Measurements from ENCODE around the gene SACM1L.
"Not testable (repeated sequence)": the region's sequence is repeated elsewhere in the genome, so short reads cannot be mapped to it uniquely, and the experiment has no call there.

Gene SACM1L

DNA sequence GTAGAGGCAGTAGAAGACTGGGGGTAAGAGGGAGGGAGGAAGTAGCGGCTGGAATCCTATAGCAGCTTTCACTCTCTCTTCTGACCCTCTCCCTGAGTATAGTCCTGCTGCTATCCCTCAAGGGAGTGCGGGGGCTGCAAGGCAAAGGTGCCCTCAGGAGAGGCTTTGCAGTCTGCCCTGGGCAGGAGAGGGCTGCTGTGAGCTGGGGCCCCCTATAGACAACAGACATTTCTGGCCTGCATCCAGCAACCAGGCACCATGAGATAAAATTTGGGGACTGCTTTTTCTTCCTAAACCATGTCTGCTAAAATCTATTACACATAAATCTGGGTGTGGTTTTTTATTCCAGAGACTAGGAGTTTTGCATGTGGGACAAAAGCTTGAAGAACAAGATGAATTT is 48.0 kb downstream of the SACM1L start:
- no peak for ATAC-seq
- H3K36me3 Mint-ChIP-seq, result peaks cover 77% of the 10 kb centered on the region
- H3K9me3 Mint-ChIP-seq, result no peaks in the 10 kb centered on the region
- H3K4me1 Mint-ChIP-seq, result peaks cover 28% of the 10 kb centered on the region
- H3K27ac Mint-ChIP-seq, result peak overlapping the region; percentile 11
- H3K27me3 Mint-ChIP-seq, result no peaks in the 10 kb centered on the region
- H3K4me3 Mint-ChIP-seq, result no peak overlapping the region

DNA sequence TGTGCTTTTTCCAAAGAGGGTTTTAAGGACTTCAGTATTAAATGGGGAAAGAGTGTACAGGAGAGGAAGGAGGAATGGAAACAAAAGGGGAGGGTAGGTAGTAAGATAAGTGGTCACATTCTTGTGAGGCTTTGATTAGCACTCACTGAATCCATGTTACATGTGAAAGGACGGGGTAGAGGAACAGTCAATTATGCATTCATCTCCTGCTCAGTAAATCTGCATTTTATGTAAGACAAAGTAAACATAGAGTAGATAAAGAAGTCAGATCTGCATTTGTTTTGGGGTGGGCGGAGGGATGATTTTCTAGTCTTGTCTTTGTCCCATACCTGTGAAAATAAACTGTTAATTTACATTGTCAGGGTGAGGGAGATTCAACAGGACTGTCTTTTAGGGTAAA is 50.8 kb downstream of the SACM1L start:
- peaks cover 65% of the 10 kb centered on the region for H3K36me3 Mint-ChIP-seq
- no peak overlapping the region for H3K27ac Mint-ChIP-seq

DNA sequence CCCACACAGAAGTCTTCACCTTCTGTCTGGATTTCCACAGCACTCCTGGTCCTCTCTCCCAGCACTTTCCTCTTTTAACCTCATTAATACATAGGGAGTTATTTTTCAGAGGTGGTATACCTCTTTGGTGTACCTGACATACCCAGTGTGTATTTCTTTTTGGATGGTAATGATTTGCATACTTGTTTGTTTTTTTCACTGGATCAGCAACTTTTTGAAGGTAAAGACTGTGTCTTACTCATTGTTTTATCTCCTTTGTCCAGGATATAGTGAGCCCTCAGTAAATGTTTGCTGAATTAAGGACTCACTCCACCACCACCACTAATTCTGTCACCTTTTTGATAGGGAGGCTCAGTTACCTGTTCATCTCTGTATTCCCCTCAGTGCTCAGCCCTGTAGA is 52.1 kb downstream of the SACM1L start:
- Mint-ChIP-seq H3K27ac (peak overlapping the region; percentile 45), H3K36me3 (peaks cover 64% of the 10 kb centered on the region), H3K4me3 (no peak overlapping the region), H3K27me3 (no peaks in the 10 kb centered on the region), H3K9me3 (no peaks in the 10 kb centered on the region), H3K4me1 (peaks cover 29% of the 10 kb centered on the region)
- ATAC-seq, result no peak

More for the DNA sequence above, 50.8 kb downstream of the SACM1L start:
- Mint-ChIP-seq H3K9me3 (no peaks in the 10 kb centered on the region), H3K4me3 (no peak overlapping the region), H3K4me1 (peaks cover 29% of the 10 kb centered on the region), H3K27me3 (no peaks in the 10 kb centered on the region)
- ATAC-seq, result no peak

DNA sequence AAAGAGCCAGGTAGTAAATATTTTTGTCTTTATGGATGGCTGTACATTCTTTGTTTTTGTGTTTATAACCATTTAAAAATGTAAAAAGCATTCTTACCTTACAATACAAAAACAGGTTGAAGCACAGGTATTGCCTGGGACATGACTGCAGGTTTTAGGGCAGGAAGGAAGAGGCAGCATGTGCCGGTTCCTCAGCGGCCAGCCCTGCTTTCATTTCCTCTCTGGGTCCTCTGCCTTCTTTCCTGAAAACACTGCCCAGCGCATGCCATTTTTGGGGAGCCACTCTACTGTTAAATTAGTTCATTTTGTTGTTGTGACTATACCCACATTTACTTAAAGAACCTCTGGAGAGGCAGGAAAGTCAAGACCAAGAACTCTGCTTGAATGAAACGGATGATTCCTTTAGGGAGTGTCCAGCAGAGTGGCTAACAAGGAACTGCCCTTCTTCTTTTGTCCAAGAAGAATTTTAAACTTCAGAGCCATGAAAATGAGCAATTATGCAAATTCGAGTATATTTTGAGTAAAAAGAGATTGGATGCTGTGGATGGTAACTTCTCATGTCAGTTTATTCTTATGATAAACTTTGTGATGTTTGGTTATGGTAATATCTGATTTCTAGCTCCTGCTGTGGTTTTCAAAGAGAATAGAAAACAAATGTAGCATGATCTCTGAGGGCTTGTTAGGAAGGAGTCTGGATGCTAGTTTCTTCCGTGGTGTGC is 52.7 kb downstream of the SACM1L start:
- ATAC-seq, result no peak
- Mint-ChIP-seq H3K27me3 (no peaks in the 10 kb centered on the region), H3K36me3 (peaks cover 61% of the 10 kb centered on the region), H3K4me3 (no peak overlapping the region), H3K4me1 (peaks cover 29% of the 10 kb centered on the region), H3K27ac (peak overlapping the region; percentile 45), H3K9me3 (no peaks in the 10 kb centered on the region)

DNA sequence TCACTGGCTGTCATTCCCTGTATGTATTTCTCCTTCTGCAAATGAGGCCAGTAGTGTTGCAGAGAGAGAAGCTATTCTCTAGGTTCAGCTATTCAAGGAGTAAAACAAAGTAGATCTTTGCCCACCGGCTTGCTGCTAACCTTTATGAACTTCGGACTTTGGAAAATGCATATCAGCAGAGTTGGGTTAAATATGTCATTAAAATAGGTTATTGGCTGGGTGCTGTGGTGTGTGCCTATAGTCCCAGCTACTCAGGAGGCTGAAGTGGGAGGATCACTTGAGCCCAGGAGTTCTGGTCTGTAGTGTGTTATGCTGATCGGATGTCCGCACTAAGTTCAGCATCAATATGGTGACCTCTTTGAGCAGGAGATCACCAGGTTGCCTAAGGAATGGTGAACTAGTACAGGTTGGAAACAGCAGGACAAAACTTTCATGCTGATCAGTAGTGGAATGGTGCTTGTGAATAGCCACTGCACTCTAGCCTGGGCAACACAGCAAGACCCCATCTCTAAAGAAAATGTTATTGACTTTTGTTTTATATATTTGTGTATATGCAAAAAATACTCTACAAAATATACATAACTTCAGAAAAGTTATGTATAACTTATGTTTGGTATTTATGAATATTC is 53.4 kb downstream of the SACM1L start:
- Mint-ChIP-seq H3K36me3 (peaks cover 60% of the 10 kb centered on the region), H3K9me3 (no peaks in the 10 kb centered on the region), H3K4me1 (peaks cover 29% of the 10 kb centered on the region), H3K27ac (no peak overlapping the region), H3K4me3 (no peak overlapping the region), H3K27me3 (no peaks in the 10 kb centered on the region)
- ATAC-seq, result no peak

DNA sequence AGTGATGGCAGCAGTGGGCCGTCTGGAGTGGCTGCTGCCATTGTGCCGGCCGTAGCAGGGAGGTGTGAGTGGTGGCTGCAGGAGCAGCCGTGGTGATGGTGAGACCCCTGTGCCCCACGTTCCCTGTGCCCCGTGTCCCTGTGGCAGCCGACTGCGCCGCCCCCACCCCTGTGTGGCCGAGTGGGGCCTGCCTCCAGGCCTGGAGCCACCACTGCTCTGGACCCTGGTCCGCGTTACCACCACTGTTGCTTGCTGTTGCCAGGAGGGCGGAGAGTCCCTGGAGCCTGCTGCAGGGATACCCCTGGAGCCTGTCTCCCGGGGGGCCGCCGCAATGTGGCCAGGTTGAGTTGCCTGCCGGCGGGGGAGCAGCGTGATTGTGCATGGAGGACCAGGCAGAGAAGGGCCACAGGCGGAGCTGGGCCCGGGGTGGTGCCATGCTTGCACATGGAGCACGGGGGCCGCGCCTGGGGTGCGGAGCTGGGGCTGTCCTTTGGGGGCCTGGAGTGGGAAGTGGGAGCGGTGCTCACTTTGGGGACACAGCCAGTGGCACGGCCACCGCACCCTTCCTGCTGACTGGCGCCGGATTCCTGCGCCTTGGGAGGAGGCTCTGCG is 57.1 kb downstream of the SACM1L start:
- H3K27me3 Mint-ChIP-seq, result no peaks in the 10 kb centered on the region
- peaks cover 10% of the 10 kb centered on the region for H3K4me1 Mint-ChIP-seq
- no peak overlapping the region for H3K27ac Mint-ChIP-seq
- H3K9me3 Mint-ChIP-seq, result peaks cover 4% of the 10 kb centered on the region
- peaks cover 44% of the 10 kb centered on the region for H3K36me3 Mint-ChIP-seq
- no peak overlapping the region for H3K4me3 Mint-ChIP-seq
- ATAC-seq, result no peak

DNA sequence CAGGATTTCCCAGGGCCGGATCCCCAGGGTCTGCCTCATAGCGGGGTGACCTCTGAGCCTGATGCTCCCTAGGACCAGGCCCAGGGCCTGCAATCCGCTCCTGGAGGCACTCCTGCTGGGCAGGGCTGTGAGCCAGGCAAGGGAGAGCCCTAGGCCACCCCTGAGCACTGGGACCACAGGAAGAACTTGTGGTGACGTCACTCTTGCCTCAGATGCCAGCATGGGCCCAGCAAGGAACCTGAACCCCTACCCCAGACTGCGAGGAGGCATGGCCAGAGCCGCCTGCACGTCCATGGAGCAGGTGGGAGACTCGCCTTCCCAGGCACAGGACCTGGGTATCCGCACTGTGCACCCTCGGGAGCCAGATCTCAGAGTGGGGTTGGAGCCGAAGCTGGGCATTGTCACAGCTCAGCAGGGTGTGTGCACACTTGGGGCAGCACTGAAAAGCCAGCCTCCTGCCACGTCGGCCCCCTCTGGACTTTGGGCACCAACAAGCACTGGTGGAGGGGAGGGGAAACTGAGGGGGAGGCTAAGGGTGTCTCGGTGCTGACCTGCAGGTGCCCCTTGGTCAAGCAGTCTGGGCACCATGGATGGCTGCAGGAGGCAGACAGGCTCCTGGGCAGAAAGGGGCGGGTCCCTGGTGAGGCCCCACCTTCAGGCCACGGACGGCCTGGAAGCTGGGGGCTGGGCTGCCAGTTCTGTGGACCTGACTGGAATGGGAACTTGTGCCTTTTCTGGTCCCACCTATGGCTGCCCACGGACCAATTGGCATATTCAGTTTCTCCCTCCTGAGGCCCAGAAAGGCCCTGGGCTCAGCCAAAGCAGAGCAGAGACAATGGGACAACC is 57.8 kb downstream of the SACM1L start:
- Mint-ChIP-seq H3K36me3 (peaks cover 38% of the 10 kb centered on the region), H3K9me3 (peaks cover 4% of the 10 kb centered on the region), H3K27ac (no peak overlapping the region), H3K4me3 (no peak overlapping the region), H3K4me1 (peaks cover 3% of the 10 kb centered on the region), H3K27me3 (no peaks in the 10 kb centered on the region)
- peak; percentile 12 for ATAC-seq

DNA sequence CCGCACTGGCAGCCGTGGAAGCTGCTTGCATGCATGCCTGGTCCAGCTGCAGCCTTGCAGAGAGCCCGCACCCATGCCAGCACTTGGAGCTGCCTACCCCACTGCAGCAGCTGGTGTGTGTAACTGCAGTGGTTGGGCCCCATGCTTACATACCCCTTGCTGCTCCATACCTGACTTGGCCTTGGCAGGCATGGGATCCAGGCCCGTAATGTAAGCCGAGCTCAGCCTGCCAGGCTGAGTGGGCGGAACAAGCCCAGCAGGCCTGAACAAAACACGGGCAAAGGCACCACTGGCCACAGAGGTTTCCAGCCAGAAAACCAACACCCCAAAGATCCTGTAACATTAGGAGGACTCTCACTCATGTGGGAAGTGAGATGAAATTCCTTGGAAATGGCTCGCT is 58.9 kb downstream of the SACM1L start:
- Mint-ChIP-seq H3K9me3 (peaks cover 4% of the 10 kb centered on the region), H3K27ac (no peak overlapping the region), H3K4me3 (no peak overlapping the region), H3K36me3 (peaks cover 33% of the 10 kb centered on the region), H3K27me3 (no peaks in the 10 kb centered on the region), H3K4me1 (no peaks in the 10 kb centered on the region)
- ATAC-seq, result no peak

DNA sequence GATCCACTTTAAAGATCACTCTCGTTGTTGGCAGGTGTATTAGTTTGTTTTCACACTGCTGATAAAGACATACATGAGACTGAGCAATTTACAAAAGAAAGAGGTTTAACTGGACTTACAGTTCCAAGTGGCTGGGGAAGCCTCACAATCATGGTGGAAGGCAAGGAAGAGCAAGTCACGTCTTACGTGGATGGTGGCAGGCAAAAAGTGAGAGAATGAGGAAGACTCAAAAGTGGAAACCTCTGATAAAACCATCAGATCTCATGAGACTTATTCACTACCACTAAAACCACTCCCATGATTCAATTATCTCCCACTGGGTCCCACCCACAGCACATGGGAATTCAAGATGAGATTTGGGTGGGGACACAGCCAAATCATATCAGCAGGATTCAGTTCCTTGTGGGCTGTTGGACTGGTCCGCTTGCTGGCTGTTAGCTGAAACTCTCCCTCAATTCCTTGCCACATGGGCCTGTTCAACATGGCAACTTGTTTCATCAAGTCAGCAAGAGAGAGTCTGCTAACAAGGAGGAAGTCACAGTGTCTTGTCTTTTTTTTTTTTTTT is 59.9 kb downstream of the SACM1L start:
- not testable (repeated sequence) for ATAC-seq, H3K27me3 Mint-ChIP-seq, H3K9me3 Mint-ChIP-seq, H3K4me1 Mint-ChIP-seq, H3K4me3 Mint-ChIP-seq, H3K27ac Mint-ChIP-seq
- peaks cover 38% of the 10 kb centered on the region for H3K36me3 Mint-ChIP-seq

DNA sequence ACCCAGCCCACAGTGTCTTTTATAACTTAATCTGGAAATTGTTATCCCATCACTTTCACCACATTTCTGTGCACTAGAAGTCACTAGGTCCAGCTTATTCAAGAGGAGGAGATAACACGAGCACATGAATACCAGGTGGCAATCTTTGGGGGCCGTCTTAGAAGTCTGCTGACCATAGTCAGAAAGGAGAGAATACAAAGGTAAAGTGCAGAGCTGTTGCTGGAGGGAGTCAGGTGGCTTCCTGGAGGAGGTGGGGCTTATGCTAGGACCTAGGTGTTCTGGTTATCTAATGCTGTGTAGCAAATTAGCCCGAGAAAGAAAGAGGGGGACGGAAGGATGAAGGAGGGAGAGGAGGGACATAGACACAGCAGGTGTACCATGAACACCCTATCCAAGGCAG is 60.7 kb downstream of the SACM1L start:
- no peak for ATAC-seq
- Mint-ChIP-seq H3K4me3 (no peak overlapping the region), H3K27ac (no peak overlapping the region), H3K4me1 (no peaks in the 10 kb centered on the region), H3K36me3 (peaks cover 42% of the 10 kb centered on the region), H3K27me3 (no peaks in the 10 kb centered on the region), H3K9me3 (peaks cover 4% of the 10 kb centered on the region)

DNA sequence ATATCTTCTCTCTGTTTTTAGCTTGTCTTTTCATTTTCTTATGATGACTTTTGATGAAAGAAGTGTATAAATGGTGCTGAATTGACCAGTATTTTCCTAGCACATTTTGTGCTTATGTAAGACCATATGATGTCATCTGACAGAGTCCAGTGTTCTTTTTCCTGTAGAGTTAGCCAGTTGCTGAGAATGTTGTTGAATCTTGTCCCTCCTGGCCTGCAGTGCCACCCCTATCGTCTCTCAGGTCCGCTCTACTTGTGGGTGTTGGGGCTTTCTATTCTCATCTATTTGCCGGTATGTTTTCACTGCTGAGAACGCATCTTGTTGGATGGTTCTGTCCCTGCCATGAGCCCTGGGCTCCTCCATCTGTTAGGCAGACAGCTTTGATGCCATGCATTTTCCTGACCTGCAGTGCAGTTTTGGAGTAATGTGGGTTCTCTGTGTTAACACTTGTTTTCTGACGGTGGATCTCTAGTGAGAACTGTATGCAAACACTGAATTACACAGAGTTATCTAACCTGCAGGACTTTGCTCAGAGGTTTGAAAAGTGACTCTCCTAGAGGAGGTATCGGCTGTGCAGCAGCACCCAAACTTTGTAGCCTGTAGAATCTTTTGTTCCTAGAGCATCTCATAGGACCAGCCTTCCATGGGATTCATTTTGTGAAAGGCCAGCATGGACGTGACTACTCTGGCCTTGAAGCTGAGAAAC is 62.5 kb downstream of the SACM1L start:
- H3K9me3 Mint-ChIP-seq, result peaks cover 4% of the 10 kb centered on the region
- no peaks in the 10 kb centered on the region for H3K27me3 Mint-ChIP-seq
- no peaks in the 10 kb centered on the region for H3K4me1 Mint-ChIP-seq
- no peak for ATAC-seq
- H3K36me3 Mint-ChIP-seq, result peaks cover 28% of the 10 kb centered on the region
- no peak overlapping the region for H3K27ac Mint-ChIP-seq
- H3K4me3 Mint-ChIP-seq, result no peak overlapping the region

DNA sequence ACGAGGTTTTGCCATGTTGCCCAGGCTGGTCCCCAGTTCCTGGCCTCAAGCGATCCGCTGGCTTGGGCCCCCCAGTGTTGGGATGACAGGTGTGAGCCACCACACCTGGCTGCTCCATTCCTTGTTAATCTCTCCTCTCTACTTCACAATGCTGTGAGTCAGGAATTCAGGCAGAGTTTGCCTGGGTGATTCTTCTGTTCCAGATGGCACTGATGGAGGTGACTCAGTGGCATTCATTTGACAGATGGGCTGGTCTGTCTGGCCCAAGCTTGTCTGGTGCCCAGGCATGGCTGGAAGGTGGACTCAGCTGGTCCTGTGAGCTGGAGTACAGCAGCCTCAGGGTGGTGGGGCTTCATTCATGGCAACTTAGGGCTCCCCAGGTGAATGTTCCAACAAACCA is 63.9 kb downstream of the SACM1L start:
- Mint-ChIP-seq H3K27me3 (no peaks in the 10 kb centered on the region), H3K4me3 (no peak overlapping the region), H3K36me3 (peaks cover 19% of the 10 kb centered on the region), H3K4me1 (no peaks in the 10 kb centered on the region), H3K9me3 (peaks cover 4% of the 10 kb centered on the region), H3K27ac (no peak overlapping the region)
- no peak for ATAC-seq

DNA sequence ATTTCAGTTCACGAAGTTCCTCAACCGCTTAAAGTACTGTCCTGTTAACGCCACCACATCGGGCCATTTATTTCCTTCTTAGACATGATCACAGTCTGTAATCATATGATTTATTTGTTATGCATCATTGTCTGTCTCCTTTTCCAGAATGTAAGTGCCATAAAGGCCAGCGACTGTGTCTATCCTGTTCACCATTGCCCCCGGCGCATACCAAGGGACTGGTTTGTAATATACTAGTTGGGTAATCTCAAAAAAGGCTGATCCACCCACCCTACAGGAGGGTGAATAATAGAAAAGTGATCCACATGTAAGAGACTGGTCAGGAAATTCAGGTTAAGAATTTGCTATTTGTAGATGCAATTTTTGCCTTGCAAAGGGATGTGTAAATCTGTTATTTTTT is 65.3 kb downstream of the SACM1L start:
- Mint-ChIP-seq H3K4me3 (no peak overlapping the region), H3K36me3 (peaks cover 9% of the 10 kb centered on the region), H3K9me3 (no peaks in the 10 kb centered on the region), H3K4me1 (no peaks in the 10 kb centered on the region), H3K27me3 (peaks cover 3% of the 10 kb centered on the region), H3K27ac (no peak overlapping the region)
- no peak for ATAC-seq

DNA sequence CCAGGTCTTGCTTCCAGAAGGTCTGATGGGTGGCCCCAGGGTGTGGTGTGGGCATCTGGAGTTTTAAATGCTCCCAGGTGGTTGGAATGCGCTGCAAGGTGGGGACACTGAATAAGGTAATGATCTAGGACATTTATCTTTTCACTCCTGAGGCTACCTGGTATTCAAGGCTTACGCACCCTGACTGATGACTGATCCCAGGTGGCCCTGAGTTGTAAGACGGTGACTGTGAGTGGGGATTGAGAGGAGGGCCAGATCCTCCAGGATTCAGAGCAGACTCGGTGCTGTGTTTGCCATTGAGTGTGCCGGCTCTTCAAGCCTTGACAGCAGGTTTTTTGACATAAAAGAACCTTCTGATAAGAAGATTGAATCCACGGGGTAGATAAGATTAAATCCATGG is 66.9 kb downstream of the SACM1L start:
- ATAC-seq, result no peak
- H3K4me1 Mint-ChIP-seq, result peaks cover under 1% of the 10 kb centered on the region
- no peaks in the 10 kb centered on the region for H3K9me3 Mint-ChIP-seq
- H3K4me3 Mint-ChIP-seq, result no peak overlapping the region
- H3K27ac Mint-ChIP-seq, result no peak overlapping the region
- peaks cover 9% of the 10 kb centered on the region for H3K36me3 Mint-ChIP-seq
- H3K27me3 Mint-ChIP-seq, result peaks cover 18% of the 10 kb centered on the region

Measured in stimulated activated memory B cell treated with anti-CD40 and anti-IgM and Interleukin-4, amounts not matched to agents 10 μg/mL and 1 μg/mL and 100 μg/mL, for 72 hours (primary cell).